Measurements from ENCODE around the gene ATP5PD.
"Not testable (repeated sequence)": the region's sequence is repeated elsewhere in the genome, so short reads cannot be mapped to it uniquely, and the experiment has no call there.

ATP5PD gene

DNA sequence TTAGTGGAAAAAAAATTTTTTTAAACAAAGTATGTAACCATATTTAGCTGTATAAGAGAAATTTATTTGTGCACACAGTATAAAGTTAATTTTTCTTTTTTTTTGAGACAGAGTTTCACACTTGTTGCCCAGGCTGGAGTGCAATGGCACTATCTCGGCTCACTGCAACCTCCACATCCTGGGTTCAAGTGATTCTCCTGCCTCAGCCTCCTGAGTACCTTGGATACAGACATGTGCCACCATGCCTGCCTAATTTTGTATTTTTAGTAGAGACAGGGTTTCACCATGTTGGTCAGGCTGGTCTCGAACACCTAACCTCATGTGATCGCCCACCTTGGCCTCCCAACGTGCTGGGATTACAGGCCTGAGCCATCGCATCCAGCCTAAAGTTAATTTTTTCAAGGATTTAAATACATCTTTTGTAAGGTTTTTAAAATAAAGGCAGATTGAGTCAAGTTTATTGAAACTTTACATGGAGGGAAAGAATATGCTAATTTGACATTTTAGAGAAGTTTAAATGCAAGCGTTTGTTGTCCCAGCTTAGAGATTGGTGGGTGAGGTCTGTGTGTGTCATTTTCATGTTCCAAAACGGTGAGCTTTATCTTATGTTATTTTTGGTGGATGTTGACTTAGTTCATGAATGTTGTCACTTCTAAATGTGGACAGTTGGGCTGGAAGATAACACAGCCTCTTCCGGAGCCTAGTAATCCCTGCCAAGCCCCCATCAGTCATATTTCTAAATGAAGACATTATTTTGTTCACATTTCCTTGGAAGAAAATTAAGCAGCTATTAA, 24.9 kb upstream of the ATP5PD start:
- DNase-seq; H3K9me3 Mint-ChIP-seq; H3K27me3 Mint-ChIP-seq; ATAC-seq (replicated peaks); H3K27ac Mint-ChIP-seq; H3K36me3 Mint-ChIP-seq (ENCODE audit: insufficient read depth); H3K4me1 Mint-ChIP-seq (ENCODE audit: low read depth in 2 of 2); H3K4me3 Mint-ChIP-seq: not testable (repeated sequence)

DNA sequence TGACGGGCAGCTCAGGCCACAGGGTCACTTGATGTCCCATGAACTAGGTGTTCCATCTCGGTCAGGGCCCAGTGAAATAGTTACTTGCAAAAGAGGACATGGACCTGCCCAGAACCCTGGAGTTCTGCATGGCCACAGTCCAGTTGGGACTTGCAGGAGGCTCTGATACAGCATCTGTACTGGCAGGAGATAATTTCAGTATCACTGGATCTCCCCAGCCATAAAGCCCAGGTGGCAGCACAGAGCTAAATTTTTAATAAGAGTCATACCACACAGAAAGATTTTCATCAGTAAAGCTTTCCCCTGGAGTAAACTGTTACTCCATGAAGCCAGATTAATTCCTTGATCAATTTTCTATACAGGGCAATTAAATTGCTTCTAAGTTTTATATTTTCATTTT, 23.0 kb upstream of the ATP5PD start:
- no peaks in the 10 kb centered on the region for H3K27me3 Mint-ChIP-seq
- DNase-seq, result no peak
- no peak for ATAC-seq (replicated peaks)
- peaks cover 3% of the 10 kb centered on the region for H3K36me3 Mint-ChIP-seq (ENCODE audit: insufficient read depth)
- H3K9me3 Mint-ChIP-seq, result no peaks in the 10 kb centered on the region
- H3K27ac Mint-ChIP-seq, result no peak overlapping the region
- peaks cover 7 to 9% of the 10 kb centered on the region in 2 donors for H3K4me1 Mint-ChIP-seq (ENCODE audit: low read depth in 2 of 2)
- H3K4me3 Mint-ChIP-seq, result no peak overlapping the region

DNA sequence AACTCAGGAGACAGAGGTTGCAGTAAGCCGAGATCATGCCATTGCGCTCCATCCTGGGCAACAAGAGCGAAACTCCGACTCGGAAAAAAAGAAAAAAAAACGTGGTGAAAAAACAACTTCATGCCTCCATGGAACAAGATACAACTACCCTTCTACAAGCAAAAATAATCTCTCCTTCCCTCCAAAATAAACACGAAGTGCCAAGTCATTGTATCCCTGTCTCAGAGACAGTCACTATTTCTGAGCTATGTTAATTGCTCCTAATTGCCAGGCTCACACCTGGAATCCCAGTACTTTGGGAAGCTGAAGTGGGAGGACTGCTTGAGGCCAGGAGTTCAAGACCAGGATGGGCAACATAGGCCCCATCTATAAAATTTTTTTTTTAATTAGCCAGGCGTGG, 22.0 kb upstream of the ATP5PD start:
- ATAC-seq (replicated peaks), result no peak
- Mint-ChIP-seq H3K4me3 (no peak overlapping the region), H3K4me1 (ENCODE audit: low read depth in 2 of 2) (peaks cover 7 to 11% of the 10 kb centered on the region in 2 donors), H3K9me3 (no peaks in the 10 kb centered on the region), H3K36me3 (ENCODE audit: insufficient read depth) (peaks cover 6% of the 10 kb centered on the region), H3K27me3 (no peaks in the 10 kb centered on the region), H3K27ac (no peak overlapping the region)
- no peak for DNase-seq

DNA sequence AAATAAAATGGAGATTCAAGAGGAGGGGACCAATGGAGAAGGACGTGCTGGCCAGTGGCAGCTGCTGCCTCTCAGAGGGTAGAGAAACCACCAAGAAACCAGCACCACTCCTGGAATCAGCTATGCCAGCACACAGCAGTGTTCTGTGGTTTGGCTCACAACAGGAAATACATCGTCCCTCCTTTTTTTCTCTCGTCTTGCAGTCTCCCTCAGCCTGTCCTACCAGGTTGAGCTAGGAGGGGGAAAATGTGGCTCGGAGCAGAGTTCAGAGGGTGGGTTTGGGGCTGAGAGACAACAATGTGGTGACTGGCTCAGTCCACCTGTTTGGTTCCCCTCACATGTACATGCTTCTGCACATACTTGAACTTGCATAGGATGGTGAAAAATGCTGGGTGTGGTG, 21.1 kb upstream of the ATP5PD start:
- no peaks in the 10 kb centered on the region for H3K27me3 Mint-ChIP-seq
- DNase-seq (no peak), ATAC-seq (replicated peaks) (peak; percentile 43)
- H3K9me3 Mint-ChIP-seq, result no peaks in the 10 kb centered on the region
- no peak overlapping the region for H3K4me3 Mint-ChIP-seq
- peaks cover 14% of the 10 kb centered on the region for H3K36me3 Mint-ChIP-seq (ENCODE audit: insufficient read depth)
- H3K27ac Mint-ChIP-seq, result peak overlapping the region; percentile 22 to 54
- peaks cover 7 to 11% of the 10 kb centered on the region in 2 donors for H3K4me1 Mint-ChIP-seq (ENCODE audit: low read depth in 2 of 2)

DNA sequence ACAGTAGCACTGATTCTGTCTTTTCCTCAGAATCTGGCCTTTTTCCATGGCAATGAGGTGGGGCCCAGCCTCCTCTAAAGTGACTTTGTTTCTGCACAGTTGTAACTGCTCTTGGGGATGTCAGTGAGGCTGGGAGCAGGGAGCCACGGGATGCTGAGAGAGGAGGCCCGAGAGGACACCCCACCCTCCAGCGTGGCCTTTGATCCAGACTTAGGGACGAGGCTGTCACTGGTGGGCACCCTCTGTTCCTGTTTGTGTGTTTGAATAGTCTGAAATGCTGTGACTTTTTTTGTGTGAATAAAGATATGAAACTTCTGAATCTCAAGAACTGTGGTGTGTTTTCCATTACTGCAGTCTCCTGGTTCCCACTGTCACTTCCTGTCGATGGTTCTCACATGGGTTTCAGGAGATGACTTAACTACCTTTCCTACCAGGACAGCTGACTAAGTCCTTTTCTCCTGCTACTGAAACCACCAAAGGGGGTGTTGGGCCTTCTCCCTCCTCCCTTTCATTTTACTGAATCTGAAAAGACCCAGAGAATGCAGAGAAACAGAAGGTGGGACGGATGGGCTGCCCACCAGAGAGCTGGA, 18.9 kb upstream of the ATP5PD start:
- H3K4me1 Mint-ChIP-seq (ENCODE audit: low read depth in 2 of 2), result peaks cover 7 to 11% of the 10 kb centered on the region in 2 donors
- H3K27me3 Mint-ChIP-seq, result no peaks in the 10 kb centered on the region
- peaks cover 31% of the 10 kb centered on the region for H3K36me3 Mint-ChIP-seq (ENCODE audit: insufficient read depth)
- H3K4me3 Mint-ChIP-seq, result no peak overlapping the region
- ATAC-seq (replicated peaks) (no peak), DNase-seq (no peak)
- no peaks in the 10 kb centered on the region for H3K9me3 Mint-ChIP-seq
- H3K27ac Mint-ChIP-seq, result no peak overlapping the region

DNA sequence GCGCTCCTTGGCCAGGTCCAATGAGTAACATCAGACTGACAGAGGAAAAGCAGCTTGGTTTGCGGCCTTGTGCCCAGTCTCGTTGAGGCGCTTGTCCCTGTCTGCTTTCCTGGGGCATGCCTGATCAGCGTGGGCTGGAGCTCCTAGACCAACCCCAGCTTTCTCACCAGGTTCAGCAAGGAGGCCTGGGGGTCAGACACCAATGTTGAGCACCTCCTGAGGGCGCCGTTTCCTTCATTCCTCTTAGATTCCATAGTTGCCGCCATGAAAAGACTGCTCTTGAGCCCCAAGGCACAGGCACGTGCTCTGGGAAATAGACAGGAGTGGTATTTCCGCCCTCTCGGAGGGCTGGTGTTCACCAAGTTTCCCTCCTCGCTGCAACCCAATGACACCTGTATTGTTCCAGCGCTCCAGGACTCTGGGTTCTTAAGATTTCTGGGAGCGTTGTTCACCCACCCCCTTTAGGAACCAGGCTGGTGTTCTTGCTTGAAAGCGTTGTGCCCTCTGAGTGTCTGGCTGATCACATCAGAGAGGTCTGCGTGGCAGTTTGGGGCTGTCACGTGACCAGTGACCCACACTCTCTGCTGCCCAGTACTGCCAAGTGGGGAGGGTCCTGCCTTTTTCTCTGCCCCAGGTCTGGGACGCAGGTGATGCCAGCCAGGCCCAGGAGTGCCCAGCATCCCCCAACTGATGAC, 18.2 kb upstream of the ATP5PD start:
- Mint-ChIP-seq H3K4me1 (ENCODE audit: low read depth in 2 of 2) (peaks cover 7 to 11% of the 10 kb centered on the region in 2 donors), H3K4me3 (no peak overlapping the region), H3K27ac (no peak overlapping the region), H3K36me3 (ENCODE audit: insufficient read depth) (peaks cover 35% of the 10 kb centered on the region), H3K27me3 (no peaks in the 10 kb centered on the region), H3K9me3 (no peaks in the 10 kb centered on the region)
- no peak for ATAC-seq (replicated peaks)
- no peak for DNase-seq

DNA sequence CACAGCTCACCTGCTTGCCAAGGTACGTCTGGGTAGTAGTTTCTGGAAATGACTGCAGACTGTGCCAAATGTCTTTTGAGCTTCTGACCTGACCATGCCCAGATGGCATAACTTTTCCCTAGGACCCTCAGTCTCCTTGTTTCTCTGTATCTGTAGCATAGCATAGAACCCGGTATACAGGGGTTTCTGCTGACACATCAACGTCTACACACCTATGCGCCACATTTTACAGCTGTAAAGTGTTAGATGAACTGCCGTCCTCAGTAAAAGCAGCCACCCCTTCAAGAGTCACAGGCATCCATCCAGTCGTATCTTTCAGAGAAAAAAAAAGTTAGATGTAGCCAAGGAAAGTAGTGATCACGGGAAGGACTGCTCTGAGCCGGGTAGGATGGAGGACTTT, 17.7 kb upstream of the ATP5PD start:
- no peak for ATAC-seq (replicated peaks)
- H3K4me3 Mint-ChIP-seq, result no peak overlapping the region
- H3K9me3 Mint-ChIP-seq, result no peaks in the 10 kb centered on the region
- H3K27me3 Mint-ChIP-seq, result no peaks in the 10 kb centered on the region
- peaks cover 40% of the 10 kb centered on the region for H3K36me3 Mint-ChIP-seq (ENCODE audit: insufficient read depth)
- no peak overlapping the region for H3K27ac Mint-ChIP-seq
- peaks cover 7 to 11% of the 10 kb centered on the region in 2 donors for H3K4me1 Mint-ChIP-seq (ENCODE audit: low read depth in 2 of 2)
- DNase-seq, result no peak

DNA sequence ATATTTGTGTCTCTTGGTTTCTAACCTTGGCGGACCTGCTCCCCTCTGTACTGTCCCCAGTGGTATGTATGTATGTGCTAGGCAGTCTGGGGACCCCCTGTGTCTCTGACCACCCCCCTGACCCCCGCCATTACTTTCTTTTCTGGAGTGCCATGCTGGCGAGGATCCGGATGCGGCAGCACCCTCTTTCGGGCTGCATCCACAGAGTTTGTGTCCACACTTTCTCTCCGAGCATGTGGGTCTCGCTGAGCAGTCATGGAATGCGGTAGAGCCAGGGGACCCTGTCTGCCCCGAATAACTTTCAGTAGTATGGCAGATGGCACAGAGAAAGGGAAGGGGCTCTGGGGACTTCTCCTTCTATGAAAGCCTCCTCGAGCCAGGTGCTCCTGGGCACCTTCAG, 17.3 kb upstream of the ATP5PD start:
- no peak overlapping the region for H3K27ac Mint-ChIP-seq
- DNase-seq (no peak), ATAC-seq (replicated peaks) (no peak)
- H3K27me3 Mint-ChIP-seq, result no peaks in the 10 kb centered on the region
- no peak overlapping the region for H3K4me3 Mint-ChIP-seq
- H3K36me3 Mint-ChIP-seq (ENCODE audit: insufficient read depth), result peaks cover 45% of the 10 kb centered on the region
- no peaks in the 10 kb centered on the region for H3K9me3 Mint-ChIP-seq
- peaks cover 9 to 11% of the 10 kb centered on the region in 2 donors for H3K4me1 Mint-ChIP-seq (ENCODE audit: low read depth in 2 of 2)

DNA sequence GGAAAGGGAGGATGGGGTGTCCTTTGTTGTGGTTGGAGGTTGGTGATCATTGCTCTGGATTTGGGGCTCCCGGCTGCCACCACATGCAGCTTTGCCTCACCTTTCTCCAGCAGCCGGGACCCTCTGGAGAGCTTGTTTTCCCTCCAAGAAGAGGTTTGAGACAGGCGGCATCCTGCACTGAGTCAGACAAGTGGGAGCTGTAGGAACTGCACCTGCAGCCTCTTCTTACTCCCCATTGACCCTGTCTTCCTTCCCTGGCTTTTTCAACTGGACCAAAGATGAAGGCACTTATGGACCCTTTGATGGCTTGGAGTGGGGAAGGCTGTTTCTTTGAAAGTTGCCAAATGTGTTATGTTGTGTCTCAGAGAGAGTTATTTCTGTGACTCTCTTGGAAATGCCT, 16.9 kb upstream of the ATP5PD start:
- Mint-ChIP-seq H3K27me3 (no peaks in the 10 kb centered on the region), H3K9me3 (no peaks in the 10 kb centered on the region), H3K36me3 (ENCODE audit: insufficient read depth) (peaks cover 45% of the 10 kb centered on the region), H3K27ac (no peak overlapping the region), H3K4me1 (ENCODE audit: low read depth in 2 of 2) (peaks cover 9 to 11% of the 10 kb centered on the region in 2 donors), H3K4me3 (no peak overlapping the region)
- DNase-seq (no peak), ATAC-seq (replicated peaks) (no peak)

DNA sequence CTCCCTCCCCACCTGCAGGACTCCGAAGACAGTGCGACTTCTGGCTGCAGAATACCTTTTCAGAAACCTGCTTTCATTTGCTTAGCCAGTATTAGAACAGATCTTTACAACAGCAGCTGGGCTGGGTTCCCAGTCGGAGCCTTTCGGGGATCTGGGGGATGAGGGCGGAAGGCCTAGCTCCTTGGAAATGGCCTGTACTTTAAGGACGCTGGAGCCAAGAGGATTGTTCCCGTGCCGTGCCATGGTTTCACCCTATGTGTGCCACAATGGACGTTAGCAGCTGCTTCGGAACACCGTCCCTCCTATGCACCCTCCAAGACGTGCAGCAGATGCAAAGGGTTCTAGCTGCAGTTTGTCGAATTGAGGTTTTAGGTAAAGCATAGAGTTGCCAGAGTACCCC, 16.4 kb upstream of the ATP5PD start:
- H3K36me3 Mint-ChIP-seq (ENCODE audit: insufficient read depth), result peaks cover 45% of the 10 kb centered on the region

DNA sequence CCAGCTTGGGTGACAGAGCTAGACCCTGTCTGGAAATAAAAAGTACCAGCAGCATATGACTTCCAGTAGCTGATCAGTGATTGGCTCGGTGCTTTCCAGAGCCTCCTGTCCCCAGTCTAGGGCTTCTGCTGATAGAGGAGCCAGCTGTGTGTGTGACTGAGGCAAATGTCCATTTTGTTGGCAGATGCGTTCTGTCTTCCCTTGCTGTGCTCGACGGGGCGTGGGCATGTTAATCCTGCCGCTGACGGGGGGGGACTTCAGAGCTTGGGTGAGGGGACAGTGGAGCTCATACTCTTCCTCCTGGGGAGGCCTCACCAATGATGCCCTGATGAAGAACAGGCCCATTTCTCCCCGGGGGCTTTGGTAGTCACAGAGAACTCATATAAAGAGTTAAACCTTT, 14.8 kb upstream of the ATP5PD start:
- no peak overlapping the region for H3K4me3 Mint-ChIP-seq
- ATAC-seq (replicated peaks) (no peak), DNase-seq (no peak)
- no peaks in the 10 kb centered on the region for H3K27me3 Mint-ChIP-seq
- no peaks in the 10 kb centered on the region for H3K9me3 Mint-ChIP-seq
- no peak overlapping the region for H3K27ac Mint-ChIP-seq
- peaks cover 2 to 7% of the 10 kb centered on the region in 2 donors for H3K4me1 Mint-ChIP-seq (ENCODE audit: low read depth in 2 of 2)
- H3K36me3 Mint-ChIP-seq (ENCODE audit: insufficient read depth), result peaks cover 58% of the 10 kb centered on the region

More for the DNA sequence above, 16.4 kb upstream of the ATP5PD start:
- no peak for DNase-seq
- Mint-ChIP-seq H3K9me3 (no peaks in the 10 kb centered on the region), H3K4me3 (no peak overlapping the region), H3K4me1 (ENCODE audit: low read depth in 2 of 2) (peaks cover 9 to 11% of the 10 kb centered on the region in 2 donors), H3K27me3 (no peaks in the 10 kb centered on the region), H3K27ac (no peak overlapping the region)
- ATAC-seq (replicated peaks), result no peak

DNA sequence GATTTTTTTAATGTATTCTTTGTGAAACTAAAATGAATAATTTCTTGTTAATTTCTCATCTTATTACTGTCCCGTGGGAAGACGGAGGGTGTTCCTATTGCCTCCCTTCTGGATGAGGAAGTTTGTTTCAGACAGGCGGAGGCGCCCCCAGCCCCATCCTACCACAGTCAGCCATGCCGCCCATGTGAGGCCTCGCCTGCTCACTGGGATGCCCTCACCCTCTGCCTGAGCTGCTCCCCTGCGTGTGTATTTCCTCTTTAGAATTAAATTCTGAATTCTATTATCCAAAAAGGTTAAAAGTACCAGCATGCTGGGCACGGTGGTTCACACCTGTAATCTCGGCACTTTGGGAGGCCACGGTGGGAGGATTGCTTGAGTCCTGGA, 14.3 kb upstream of the ATP5PD start:
- Mint-ChIP-seq H3K4me1 (ENCODE audit: low read depth in 2 of 2) (peaks cover 2 to 3% of the 10 kb centered on the region in 2 donors), H3K9me3 (no peaks in the 10 kb centered on the region), H3K27ac (peak overlapping the region in 1 of 2 donors; percentile 35), H3K27me3 (no peaks in the 10 kb centered on the region), H3K36me3 (ENCODE audit: insufficient read depth) (peaks cover 64% of the 10 kb centered on the region), H3K4me3 (no peak overlapping the region)
- no peak for DNase-seq
- ATAC-seq (replicated peaks), result no peak

DNA sequence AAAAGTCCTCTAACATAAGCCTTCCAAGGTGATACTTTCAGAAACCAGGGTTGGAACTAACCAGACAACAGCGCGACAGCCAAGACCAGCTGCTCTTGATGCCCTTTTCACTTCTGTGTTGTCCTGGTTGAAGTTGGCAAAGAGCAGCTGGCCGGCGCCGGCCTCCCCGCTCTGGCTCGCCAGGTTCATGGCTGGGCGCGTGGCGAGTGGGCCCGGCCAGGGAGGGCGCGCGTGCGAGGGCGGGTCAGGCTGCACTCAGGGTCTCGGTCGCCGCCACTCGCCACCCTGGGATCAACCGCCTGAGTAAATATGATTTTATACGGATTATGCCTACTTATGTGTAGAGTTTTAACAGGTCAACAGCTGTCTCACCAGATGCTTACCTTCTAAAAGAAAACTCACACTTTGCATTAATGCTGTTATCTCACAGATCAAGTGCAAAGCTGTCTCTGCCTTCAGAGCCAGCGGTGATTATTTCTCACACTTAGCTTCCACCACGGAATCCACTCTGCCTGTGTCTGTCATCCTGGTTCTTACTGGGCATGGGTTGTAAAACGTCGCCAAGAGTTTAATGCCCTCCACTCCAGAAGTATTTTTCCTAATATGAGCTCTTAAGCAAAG, 13.8 kb upstream of the ATP5PD start:
- ATAC-seq (replicated peaks), result no peak
- no peak overlapping the region for H3K27ac Mint-ChIP-seq
- peaks cover 69% of the 10 kb centered on the region for H3K36me3 Mint-ChIP-seq (ENCODE audit: insufficient read depth)

More for the DNA sequence above, 13.8 kb upstream of the ATP5PD start:
- no peak overlapping the region for H3K4me3 Mint-ChIP-seq
- no peak for DNase-seq
- H3K9me3 Mint-ChIP-seq, result no peaks in the 10 kb centered on the region
- no peaks in the 10 kb centered on the region for H3K27me3 Mint-ChIP-seq
- peaks cover 2 to 3% of the 10 kb centered on the region in 2 donors for H3K4me1 Mint-ChIP-seq (ENCODE audit: low read depth in 2 of 2)
